ENCODE results near the gene TRAPPC2B.

The TRAPPC2B gene

DNA sequence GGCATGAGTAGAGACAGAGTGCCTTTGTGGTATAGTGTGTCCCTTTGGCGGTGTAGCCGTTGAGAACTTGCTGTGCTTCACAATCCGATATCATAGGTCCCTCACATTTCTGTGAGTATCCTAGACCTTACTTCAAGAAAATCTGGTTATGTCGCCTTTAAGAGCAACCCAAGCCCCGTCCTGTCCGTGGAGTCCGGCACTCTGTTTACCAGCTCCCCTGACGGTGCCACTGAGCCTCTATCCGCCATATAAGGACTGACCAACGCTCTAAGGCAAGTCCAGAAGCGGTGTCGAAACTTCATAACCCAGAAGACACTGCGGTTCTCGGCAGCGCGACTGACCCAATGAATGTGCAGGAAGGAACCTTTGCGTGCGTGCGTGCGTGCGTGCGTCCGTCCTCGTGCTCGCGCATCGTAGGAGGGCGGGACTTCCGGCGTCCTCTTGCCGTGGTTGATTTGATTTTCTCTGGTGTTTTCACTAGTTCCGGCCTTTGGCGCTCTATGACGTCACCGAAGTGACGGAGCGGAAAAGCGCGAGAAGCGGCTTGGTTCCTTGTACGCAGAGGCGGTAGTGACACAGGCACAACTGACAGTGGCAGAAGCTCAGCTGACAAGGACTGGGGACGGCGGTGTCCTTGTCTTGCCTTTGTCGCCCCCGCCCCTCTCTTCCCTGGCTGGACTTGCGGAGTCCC lies at the start of gene TRAPPC2B, which contains the start of gene ZNF547:
TSS of gene TRAPPC2B (plus strand) at position 555 of the 691 bp plus-strand sequence. CDS start 1,283 bp downstream, outside the sequence.
TSS of gene ZNF547 (plus strand) at position 555 of the 691 bp plus-strand sequence. CDS start 5,005 bp downstream, outside the sequence.
- Histone ChIP-seq H3K27me3 (no peaks in the 10 kb centered on the region), H3K36me3 (peaks cover 27% of the 10 kb centered on the region), H3K4me1 (peaks cover 16% of the 10 kb centered on the region), H3K4me3 (peak within 1 kb of the TSS; percentile 85), H3K9ac (peak within 1 kb of the TSS; percentile 87), H4K20me1 (peaks cover 19% of the 10 kb centered on the region; the same call in 1 of the 2 replicates), H3K27ac (peak within 1 kb of the TSS; percentile 76), H3K9me3 (no peaks in the 10 kb centered on the region), H3K4me2 (peak within 1 kb of the TSS; percentile 97)
- no peak for TF ChIP-seq Cebpa-rat (IDR thresholded peaks at IDR 0.05)

GRCh38 chr19:57314146-57314545 lies 49.2 kb upstream of the TRAPPC2B start:
- no peaks in the 10 kb centered on the region for H3K27me3 ChIP-seq
- H3K36me3 ChIP-seq = no peaks in the 10 kb centered on the region
- no peaks in the 10 kb centered on the region for H3K4me1 ChIP-seq
- H3K4me3 ChIP-seq = no peak overlapping the region
- H3K9ac ChIP-seq = no peak overlapping the region
- no peak overlapping the region for H3K27ac ChIP-seq
- H3K9me3 ChIP-seq = no peaks in the 10 kb centered on the region
- no peak for TF ChIP-seq Cebpa-rat (IDR thresholded peaks at IDR 0.05)
- H4K20me1 ChIP-seq = no peaks in the 10 kb centered on the region
- H3K4me2 ChIP-seq = no peak overlapping the region

- no peak for TF ChIP-seq Cebpa-rat (IDR thresholded peaks at IDR 0.05)
- H3K27me3 ChIP-seq = peaks cover 5% of the 10 kb centered on the region; the same call in 1 of the 2 replicates
- H3K27ac ChIP-seq = no peak overlapping the region
- no peak overlapping the region for H3K4me2 ChIP-seq
- H4K20me1 ChIP-seq = peaks cover 20% of the 10 kb centered on the region
- H3K9me3 ChIP-seq = no peaks in the 10 kb centered on the region
- peaks cover under 1% of the 10 kb centered on the region; the same call in 1 of the 2 replicates for H3K36me3 ChIP-seq
- H3K9ac ChIP-seq = no peak overlapping the region
- H3K4me1 ChIP-seq = peaks cover 24% of the 10 kb centered on the region
- no peak overlapping the region for H3K4me3 ChIP-seq
Observed at GRCh38 chr19:57317503-57317902, 45.8 kb upstream of the TRAPPC2B start.

DNA sequence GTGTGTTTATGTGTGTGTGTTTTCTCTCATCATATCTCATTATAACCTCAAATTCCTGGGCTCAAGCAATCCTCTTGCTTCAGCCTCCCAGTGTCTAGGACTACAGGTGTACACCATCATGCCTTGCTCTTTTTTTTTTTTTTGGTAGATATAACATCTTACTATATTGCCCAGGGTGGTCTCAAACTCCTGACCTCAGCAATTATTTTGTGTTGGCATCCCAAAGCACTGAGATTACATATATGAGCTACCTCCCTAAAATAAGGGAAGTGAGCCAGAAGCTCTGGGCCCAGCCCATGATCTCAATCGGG lies 43.5 kb upstream of the TRAPPC2B start:
- H3K36me3 ChIP-seq = peaks cover 24% of the 10 kb centered on the region
- peaks cover 27% of the 10 kb centered on the region for H3K4me1 ChIP-seq
- peak overlapping the region; percentile 87 for H3K4me3 ChIP-seq
- peaks cover 43% of the 10 kb centered on the region for H4K20me1 ChIP-seq
- H3K9ac ChIP-seq = peak overlapping the region; percentile 91; the same call in 1 of the 2 replicates
- H3K4me2 ChIP-seq = peak overlapping the region; percentile 98
- peaks cover 20% of the 10 kb centered on the region for H3K27me3 ChIP-seq
- no peak for TF ChIP-seq Cebpa-rat (IDR thresholded peaks at IDR 0.05)
- no peaks in the 10 kb centered on the region for H3K9me3 ChIP-seq
- peak overlapping the region; percentile 87; the same call in 1 of the 2 replicates for H3K27ac ChIP-seq

DNA sequence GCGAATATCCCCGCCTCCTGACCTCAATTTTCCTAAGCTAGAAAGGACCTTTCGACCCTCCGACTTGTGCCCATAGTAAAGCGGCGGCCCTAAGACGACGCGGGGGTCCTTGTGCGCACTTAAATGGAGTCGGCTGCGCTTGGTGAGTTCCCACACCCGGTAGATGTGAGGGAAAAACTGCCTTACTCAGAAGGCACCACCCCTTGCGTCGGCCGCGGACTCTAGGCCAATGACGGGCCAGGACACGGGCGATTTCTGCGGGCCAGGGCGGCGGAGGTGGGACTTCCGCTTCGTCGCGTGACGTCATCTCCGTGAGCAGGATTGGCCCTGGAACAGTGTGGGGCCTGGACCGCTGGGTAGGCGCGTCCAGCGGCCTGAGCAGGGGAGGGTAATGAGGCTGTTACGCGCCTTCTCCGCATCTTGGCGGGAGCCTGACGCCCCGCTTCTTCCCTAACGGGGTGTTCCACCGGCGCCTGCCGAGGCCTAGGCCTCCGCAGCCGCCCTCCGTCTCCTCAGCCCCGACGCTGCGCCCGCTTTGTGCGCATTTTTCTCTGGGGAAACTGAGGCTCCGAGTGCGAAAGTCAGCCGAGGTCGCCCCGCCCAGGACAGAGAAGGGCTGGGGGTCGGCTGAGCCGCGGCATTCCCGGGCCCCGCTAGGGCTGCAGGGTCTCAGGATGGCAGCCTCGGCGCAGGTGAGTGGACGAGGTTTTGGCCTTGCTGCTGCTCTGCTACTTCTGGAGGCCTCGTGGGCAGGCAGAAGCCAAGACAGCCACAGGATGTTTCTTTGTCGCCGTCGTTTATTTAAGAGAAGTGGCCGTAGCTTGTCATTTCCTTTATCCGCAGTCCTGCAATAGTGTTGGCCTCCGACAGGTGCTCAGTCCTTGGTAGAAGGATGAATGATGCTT lies 42.9 kb upstream of the TRAPPC2B start, which contains the start of gene ZNF543:
TSS of gene ZNF543 (plus strand) at position 293 of the 905 bp plus-strand sequence. CDS start at position 675, 382 bp downstream.
- Histone ChIP-seq H3K9me3 (no peaks in the 10 kb centered on the region), H3K4me2 (peak within 1 kb of the TSS; percentile 98), H3K4me3 (peak within 1 kb of the TSS; percentile 87), H3K4me1 (peaks cover 28% of the 10 kb centered on the region), H3K36me3 (peaks cover 30% of the 10 kb centered on the region), H4K20me1 (peaks cover 50% of the 10 kb centered on the region), H3K27ac (peak within 1 kb of the TSS; percentile 87), H3K27me3 (peaks cover 20% of the 10 kb centered on the region), H3K9ac (peak within 1 kb of the TSS; percentile 91)
- no peak for TF ChIP-seq Cebpa-rat (IDR thresholded peaks at IDR 0.05)

GRCh38 chr19:57321116-57321515 lies 42.2 kb upstream of the TRAPPC2B start:
- Histone ChIP-seq H3K4me2 (peak overlapping the region; percentile 98), H3K9me3 (no peaks in the 10 kb centered on the region), H3K27me3 (peaks cover 20% of the 10 kb centered on the region), H3K27ac (peak overlapping the region; percentile 87; the same call in 1 of the 2 replicates), H3K4me3 (peak overlapping the region; percentile 87), H4K20me1 (peaks cover 56% of the 10 kb centered on the region), H3K9ac (peak overlapping the region; percentile 91), H3K36me3 (peaks cover 37% of the 10 kb centered on the region), H3K4me1 (peaks cover 35% of the 10 kb centered on the region)
- no peak for TF ChIP-seq Cebpa-rat (IDR thresholded peaks at IDR 0.05)

- no peak for TF ChIP-seq Cebpa-rat (IDR thresholded peaks at IDR 0.05)
- H3K4me3 ChIP-seq = peak overlapping the region; percentile 87
- H3K4me2 ChIP-seq = peak overlapping the region; percentile 98
- peaks cover 41% of the 10 kb centered on the region for H3K4me1 ChIP-seq
- H3K36me3 ChIP-seq = peaks cover 43% of the 10 kb centered on the region
- H3K27me3 ChIP-seq = peaks cover 20% of the 10 kb centered on the region
- H3K9me3 ChIP-seq = no peaks in the 10 kb centered on the region
- H3K9ac ChIP-seq = peak overlapping the region; percentile 91
- H4K20me1 ChIP-seq = peaks cover 63% of the 10 kb centered on the region
- H3K27ac ChIP-seq = no peak overlapping the region
Observed at GRCh38 chr19:57321751-57322150, 41.6 kb upstream of the TRAPPC2B start.

DNA sequence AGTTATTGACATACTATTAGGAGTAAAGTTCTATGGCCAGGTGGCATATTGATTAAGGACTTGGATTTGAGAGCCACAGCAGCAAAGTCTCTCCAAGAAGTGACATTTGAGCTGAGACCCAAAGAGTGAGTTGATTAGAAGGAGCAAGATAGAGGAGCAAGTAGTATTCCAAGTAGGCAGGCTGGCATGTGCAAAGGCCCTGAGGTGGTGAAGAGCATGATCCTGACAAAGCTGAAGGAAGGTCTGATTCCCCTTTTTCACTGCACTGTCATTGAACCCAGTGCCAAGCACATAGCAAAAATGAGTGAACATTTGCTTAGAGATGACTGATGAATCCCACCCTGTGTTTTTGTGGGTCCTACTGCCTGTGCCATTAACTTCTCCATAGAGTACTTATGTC lies 38.4 kb upstream of the TRAPPC2B start:
- H4K20me1 ChIP-seq = peaks cover 93% of the 10 kb centered on the region
- no peak overlapping the region for H3K27ac ChIP-seq
- H3K4me1 ChIP-seq = peaks cover 37% of the 10 kb centered on the region
- H3K9ac ChIP-seq = no peak overlapping the region
- peaks cover 75% of the 10 kb centered on the region for H3K36me3 ChIP-seq
- no peak overlapping the region for H3K4me2 ChIP-seq
- TF ChIP-seq Cebpa-rat (IDR thresholded peaks at IDR 0.05) = no peak
- no peaks in the 10 kb centered on the region for H3K9me3 ChIP-seq
- no peak overlapping the region for H3K4me3 ChIP-seq
- H3K27me3 ChIP-seq = peaks cover 20% of the 10 kb centered on the region

DNA sequence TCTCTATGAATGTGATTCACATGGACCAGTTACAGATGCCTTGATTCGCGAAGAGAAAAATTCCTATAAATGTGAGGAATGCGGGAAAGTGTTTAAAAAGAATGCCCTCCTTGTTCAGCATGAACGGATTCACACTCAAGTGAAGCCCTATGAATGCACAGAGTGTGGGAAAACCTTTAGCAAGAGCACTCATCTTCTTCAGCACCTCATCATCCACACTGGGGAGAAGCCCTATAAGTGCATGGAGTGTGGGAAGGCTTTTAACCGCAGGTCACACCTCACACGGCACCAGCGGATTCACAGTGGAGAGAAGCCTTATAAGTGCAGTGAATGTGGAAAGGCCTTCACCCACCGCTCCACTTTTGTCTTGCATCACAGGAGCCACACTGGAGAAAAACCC lies 35.4 kb upstream of the TRAPPC2B start:
- peaks cover 87% of the 10 kb centered on the region for H3K36me3 ChIP-seq
- TF ChIP-seq Cebpa-rat (IDR thresholded peaks at IDR 0.05) = no peak
- no peak overlapping the region for H3K4me2 ChIP-seq

More for the DNA sequence above, 35.4 kb upstream of the TRAPPC2B start:
- Histone ChIP-seq H3K4me1 (peaks cover 15% of the 10 kb centered on the region), H3K27ac (no peak overlapping the region), H3K27me3 (peaks cover 9% of the 10 kb centered on the region), H3K9me3 (no peaks in the 10 kb centered on the region), H3K4me3 (no peak overlapping the region), H3K9ac (no peak overlapping the region), H4K20me1 (peaks cover 90% of the 10 kb centered on the region)

All from BLaER1 (cell line).